ENCODE data around the gene DCLK3.

DCLK3 gene

DNA sequence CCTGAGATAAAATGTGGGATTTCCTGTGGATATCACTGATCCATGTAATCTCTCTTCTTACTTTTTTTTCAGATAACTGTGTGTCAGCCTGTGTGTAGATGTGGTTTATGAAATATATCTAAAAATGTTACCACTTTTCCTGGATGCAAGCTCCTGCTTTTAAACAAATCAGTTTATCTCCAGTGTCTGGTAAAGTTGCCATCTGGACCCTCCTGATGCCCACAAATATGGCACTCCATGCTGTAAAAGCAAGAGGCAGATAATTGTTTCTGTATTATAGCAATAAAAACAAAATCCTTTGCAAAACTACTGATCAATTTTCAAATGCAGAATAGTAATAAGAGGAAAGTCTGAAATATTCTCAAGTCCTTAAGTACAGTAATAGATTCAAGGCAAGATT lies 7.6 kb upstream of the DCLK3 start:
- TF ChIP-seq POLR2AphosphoS5 (IDR thresholded peaks at IDR 0.05; ENCODE audit: low read depth, low read length) (no peak), TAF1 (IDR thresholded peaks at IDR 0.05; ENCODE audit: low read depth, low read length) (no peak), POU2F2 (IDR thresholded peaks at IDR 0.05; ENCODE audit: low read depth, low read length) (no peak), POLR2A (IDR thresholded peaks at IDR 0.05; ENCODE audit: low read depth, low read length) (no peak), SPI1 (IDR thresholded peaks at IDR 0.05; ENCODE audit: low read depth, low read length) (no peak), PAX5 (IDR thresholded peaks at IDR 0.05; ENCODE audit: insufficient read depth, low read length, severe bottlenecking) (no peak)
- no peak for DNase-seq (ENCODE audit: insufficient read length, low spot score)
- no peak for FAIRE-seq

DNA sequence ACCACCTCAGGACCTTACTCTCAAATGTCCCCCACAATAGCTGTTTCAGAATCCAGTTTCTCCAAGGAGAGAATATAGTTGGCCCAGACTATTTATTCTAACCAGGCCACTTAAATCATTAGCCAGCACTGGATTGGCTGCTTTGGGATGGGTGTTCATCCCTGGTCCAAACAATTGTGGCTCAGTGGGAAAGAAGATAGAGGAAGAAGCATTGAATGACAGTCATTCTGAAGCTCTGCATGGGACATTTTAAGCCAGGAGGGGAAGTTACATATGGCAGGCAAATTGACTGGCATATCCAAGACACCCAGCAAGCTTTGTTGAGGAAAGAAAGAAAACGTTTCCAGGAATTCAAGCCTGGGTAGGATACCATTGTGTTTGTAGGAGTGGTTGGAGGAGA lies 5.6 kb upstream of the DCLK3 start:
- DNase-seq (ENCODE audit: insufficient read length, low spot score) (no peak), FAIRE-seq (no peak)
- no peak for TF ChIP-seq POU2F2 (IDR thresholded peaks at IDR 0.05; ENCODE audit: low read depth, low read length)
- no peak for TF ChIP-seq PAX5 (IDR thresholded peaks at IDR 0.05; ENCODE audit: insufficient read depth, low read length, severe bottlenecking)
- TF ChIP-seq POLR2A (IDR thresholded peaks at IDR 0.05; ENCODE audit: low read depth, low read length) = no peak
- no peak for TF ChIP-seq POLR2AphosphoS5 (IDR thresholded peaks at IDR 0.05; ENCODE audit: low read depth, low read length)
- TF ChIP-seq SPI1 (IDR thresholded peaks at IDR 0.05; ENCODE audit: low read depth, low read length) = no peak
- TF ChIP-seq TAF1 (IDR thresholded peaks at IDR 0.05; ENCODE audit: low read depth, low read length) = no peak

DNA sequence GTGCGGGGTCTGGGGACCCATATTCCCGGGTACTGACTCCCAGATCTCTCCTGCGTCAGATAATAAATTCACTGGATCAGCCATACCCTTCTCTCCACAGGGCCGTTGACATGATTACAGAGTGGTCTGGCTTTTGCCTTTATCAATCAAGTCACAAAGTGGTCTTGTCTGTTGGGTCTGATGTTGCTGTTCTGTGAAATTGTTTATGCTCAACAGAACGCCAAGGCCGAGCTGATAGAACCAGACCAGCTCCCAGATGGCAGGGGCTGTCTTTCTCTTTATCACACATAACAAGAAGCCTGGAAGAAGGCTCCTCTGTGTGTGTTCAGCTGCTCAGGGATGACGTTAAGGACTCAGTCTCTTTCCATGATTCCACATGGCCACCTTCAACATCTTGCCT lies 751 bp upstream of the DCLK3 start:
- FAIRE-seq (no peak), DNase-seq (ENCODE audit: insufficient read length, low spot score) (no peak)
- TF ChIP-seq SPI1 (IDR thresholded peaks at IDR 0.05; ENCODE audit: low read depth, low read length) (no peak), POLR2AphosphoS5 (IDR thresholded peaks at IDR 0.05; ENCODE audit: low read depth, low read length) (no peak)

DNA sequence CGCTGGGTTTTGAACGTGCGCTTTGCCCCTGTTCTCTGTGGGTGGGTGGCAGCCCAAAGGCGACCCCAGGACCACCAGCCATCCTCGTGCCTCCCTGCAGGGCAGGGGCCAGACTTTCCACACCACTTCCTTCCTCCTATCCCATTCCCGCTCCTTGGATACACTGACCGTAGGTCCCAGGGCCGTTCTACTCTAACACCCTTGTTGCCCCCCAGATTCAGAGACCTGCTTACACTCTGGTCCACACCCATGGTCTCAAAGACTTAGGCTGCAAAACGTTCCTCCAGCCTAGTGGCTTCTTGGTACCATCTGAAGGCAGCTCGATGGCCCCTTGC lies 318 bp upstream of the DCLK3 start:
- TF ChIP-seq SPI1 (IDR thresholded peaks at IDR 0.05; ENCODE audit: low read depth, low read length) = no peak
- no peak for TF ChIP-seq PAX5 (IDR thresholded peaks at IDR 0.05; ENCODE audit: insufficient read depth, low read length, severe bottlenecking)
- TF ChIP-seq POLR2AphosphoS5 (IDR thresholded peaks at IDR 0.05; ENCODE audit: low read depth, low read length) = no peak
- no peak for TF ChIP-seq TAF1 (IDR thresholded peaks at IDR 0.05; ENCODE audit: low read depth, low read length)
- no peak for TF ChIP-seq POLR2A (IDR thresholded peaks at IDR 0.05; ENCODE audit: low read depth, low read length)
- no peak for TF ChIP-seq POU2F2 (IDR thresholded peaks at IDR 0.05; ENCODE audit: low read depth, low read length)
- DNase-seq (ENCODE audit: insufficient read length, low spot score) = no peak
- no peak for FAIRE-seq

DNA sequence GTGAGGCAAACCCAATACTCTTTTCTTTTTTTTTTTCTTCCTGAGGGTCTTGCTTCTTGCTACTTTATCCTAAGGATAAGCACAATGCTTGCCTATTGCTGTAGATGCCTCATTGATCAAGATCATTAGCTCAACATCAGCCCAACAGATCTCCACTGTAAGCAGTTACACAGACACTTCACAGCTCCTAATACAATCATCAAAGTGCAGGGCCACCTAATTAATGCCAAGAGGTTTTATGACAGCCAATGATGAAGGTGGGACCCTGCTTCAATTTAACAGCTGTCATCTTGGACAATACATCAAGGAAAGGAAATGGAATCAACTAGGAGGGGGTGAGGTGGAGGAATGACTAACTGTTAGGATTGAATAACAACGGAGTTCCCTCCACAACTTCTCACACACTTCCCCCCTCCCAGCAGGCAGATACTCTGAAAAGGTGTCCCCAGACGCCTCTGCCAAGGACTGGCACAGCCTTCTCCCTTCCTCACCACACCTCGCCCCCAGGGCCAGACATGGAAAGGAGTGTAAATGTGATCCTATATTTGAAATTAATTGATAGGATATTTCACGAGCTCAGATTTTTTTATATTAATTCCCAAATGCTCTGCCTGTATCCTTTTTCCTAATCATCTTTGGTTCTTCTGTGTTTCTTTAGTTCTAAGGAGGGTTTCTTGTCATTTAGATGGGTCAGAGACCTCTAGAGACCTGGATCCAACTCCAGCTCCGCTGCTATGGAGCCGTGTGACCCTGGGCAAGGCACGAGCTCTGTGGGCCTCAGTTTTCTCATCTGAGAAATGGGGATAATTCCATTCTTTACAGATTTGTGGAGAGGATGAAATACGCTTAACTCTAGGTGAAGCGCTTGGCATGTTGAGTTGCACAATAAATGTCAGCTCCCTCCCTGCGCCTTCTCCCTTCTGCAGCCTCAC lies 1.2 kb downstream of the DCLK3 start:
- TF ChIP-seq SPI1 (IDR thresholded peaks at IDR 0.05; ENCODE audit: low read depth, low read length) (no peak), POLR2AphosphoS5 (IDR thresholded peaks at IDR 0.05; ENCODE audit: low read depth, low read length) (no peak), TAF1 (IDR thresholded peaks at IDR 0.05; ENCODE audit: low read depth, low read length) (no peak), POLR2A (IDR thresholded peaks at IDR 0.05; ENCODE audit: low read depth, low read length) (no peak), POU2F2 (IDR thresholded peaks at IDR 0.05; ENCODE audit: low read depth, low read length) (no peak), PAX5 (IDR thresholded peaks at IDR 0.05; ENCODE audit: insufficient read depth, low read length, severe bottlenecking) (no peak)
- FAIRE-seq (no peak), DNase-seq (ENCODE audit: insufficient read length, low spot score) (no peak)

DNA sequence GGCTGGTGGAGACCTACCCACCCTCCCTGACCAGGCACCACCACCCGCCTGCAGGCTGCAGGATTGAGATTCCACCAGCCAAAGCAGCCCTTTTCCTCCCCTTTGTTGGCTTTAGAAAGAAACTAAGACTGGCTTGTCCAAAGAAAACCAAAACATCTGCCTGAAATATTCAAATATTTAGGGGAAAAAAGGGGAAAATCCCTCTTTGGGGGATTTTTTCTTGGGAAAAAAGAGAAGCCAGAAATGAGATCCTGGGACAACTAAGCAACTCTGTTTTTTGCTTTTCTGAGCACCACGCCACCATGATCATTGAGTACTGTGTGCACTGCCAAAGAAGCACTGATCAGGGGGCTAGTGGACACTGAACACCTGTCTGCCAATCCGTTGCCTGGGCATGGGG lies 2.6 kb downstream of the DCLK3 start:
- FAIRE-seq = no peak

DNA sequence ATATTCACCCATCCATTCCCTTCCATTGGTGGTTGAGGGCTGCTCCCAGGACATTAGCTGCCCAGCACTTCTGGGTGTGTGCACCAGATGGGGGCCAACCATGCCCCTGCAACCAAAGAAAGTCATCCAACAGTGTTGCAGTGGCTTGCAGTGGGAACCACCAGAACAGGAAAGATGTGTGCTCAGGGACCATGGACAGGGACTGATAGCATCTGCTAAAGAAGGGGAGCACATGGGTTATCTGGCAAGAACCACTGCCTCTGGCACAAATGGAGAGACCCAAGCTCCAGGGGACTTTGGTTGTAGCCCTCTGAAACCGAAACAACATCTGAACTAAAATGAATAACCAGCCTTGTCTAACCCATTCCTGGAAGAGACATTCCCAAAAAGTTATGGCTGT lies 8.1 kb downstream of the DCLK3 start:
- FAIRE-seq (no peak), DNase-seq (ENCODE audit: insufficient read length, low spot score) (no peak)
- TF ChIP-seq POLR2AphosphoS5 (IDR thresholded peaks at IDR 0.05; ENCODE audit: low read depth, low read length) = no peak
- no peak for TF ChIP-seq TAF1 (IDR thresholded peaks at IDR 0.05; ENCODE audit: low read depth, low read length)
- no peak for TF ChIP-seq POLR2A (IDR thresholded peaks at IDR 0.05; ENCODE audit: low read depth, low read length)
- no peak for TF ChIP-seq PAX5 (IDR thresholded peaks at IDR 0.05; ENCODE audit: insufficient read depth, low read length, severe bottlenecking)
- no peak for TF ChIP-seq POU2F2 (IDR thresholded peaks at IDR 0.05; ENCODE audit: low read depth, low read length)
- TF ChIP-seq SPI1 (IDR thresholded peaks at IDR 0.05; ENCODE audit: low read depth, low read length) = no peak

More for the DNA sequence above, 2.6 kb downstream of the DCLK3 start:
- TF ChIP-seq POLR2A (IDR thresholded peaks at IDR 0.05; ENCODE audit: low read depth, low read length) = no peak
- TF ChIP-seq TAF1 (IDR thresholded peaks at IDR 0.05; ENCODE audit: low read depth, low read length) = no peak
- no peak for TF ChIP-seq POU2F2 (IDR thresholded peaks at IDR 0.05; ENCODE audit: low read depth, low read length)
- no peak for TF ChIP-seq PAX5 (IDR thresholded peaks at IDR 0.05; ENCODE audit: insufficient read depth, low read length, severe bottlenecking)
- no peak for TF ChIP-seq SPI1 (IDR thresholded peaks at IDR 0.05; ENCODE audit: low read depth, low read length)
- no peak for TF ChIP-seq POLR2AphosphoS5 (IDR thresholded peaks at IDR 0.05; ENCODE audit: low read depth, low read length)
- no peak for DNase-seq (ENCODE audit: insufficient read length, low spot score)

DNA sequence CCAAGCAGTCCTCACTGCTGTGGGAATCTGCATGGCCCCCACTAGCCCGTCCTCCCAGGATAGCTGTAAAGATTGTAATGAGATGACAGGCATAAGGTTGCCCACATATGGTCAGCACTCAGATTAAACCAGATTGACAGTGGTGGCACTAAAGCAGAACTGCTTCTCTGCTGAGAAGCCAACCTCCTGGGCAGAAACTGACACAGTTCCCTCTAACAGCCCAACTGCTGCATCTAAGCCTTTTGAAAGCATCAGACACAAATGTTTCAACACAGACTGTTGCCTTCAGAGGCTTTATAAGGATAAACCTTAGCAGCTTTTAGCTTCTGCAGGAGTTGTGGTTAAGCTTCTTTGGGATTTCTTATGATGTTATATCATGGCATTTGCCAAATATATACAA lies 13.0 kb downstream of the DCLK3 start:
- no peak for TF ChIP-seq SPI1 (IDR thresholded peaks at IDR 0.05; ENCODE audit: low read depth, low read length)
- TF ChIP-seq POLR2A (IDR thresholded peaks at IDR 0.05; ENCODE audit: low read depth, low read length) = no peak
- TF ChIP-seq POLR2AphosphoS5 (IDR thresholded peaks at IDR 0.05; ENCODE audit: low read depth, low read length) = no peak
- FAIRE-seq = no peak
- DNase-seq (ENCODE audit: insufficient read length, low spot score) = no peak

DNA sequence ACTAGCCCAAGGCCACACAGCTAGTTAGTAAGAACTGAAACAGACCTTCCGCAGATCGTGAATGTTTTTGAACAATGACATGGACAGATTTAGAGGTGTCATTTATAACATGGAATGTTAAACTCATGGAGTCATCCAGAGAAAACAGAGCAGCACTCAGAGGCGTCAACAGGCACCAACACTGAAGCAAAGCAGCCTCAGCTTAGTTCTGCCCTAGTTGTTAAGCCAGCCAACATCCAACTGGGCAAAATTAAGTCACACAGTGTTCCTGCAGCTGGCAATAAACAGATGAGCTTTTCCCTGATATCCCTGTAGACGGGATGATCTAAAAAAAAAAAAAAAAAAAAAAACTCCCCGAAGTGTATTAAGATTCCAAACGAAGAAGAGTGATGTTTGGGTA lies 13.6 kb downstream of the DCLK3 start:
- FAIRE-seq = no peak
- DNase-seq (ENCODE audit: insufficient read length, low spot score) = no peak
- no peak for TF ChIP-seq POLR2AphosphoS5 (IDR thresholded peaks at IDR 0.05; ENCODE audit: low read depth, low read length)
- TF ChIP-seq SPI1 (IDR thresholded peaks at IDR 0.05; ENCODE audit: low read depth, low read length) = no peak
- no peak for TF ChIP-seq POU2F2 (IDR thresholded peaks at IDR 0.05; ENCODE audit: low read depth, low read length)
- no peak for TF ChIP-seq TAF1 (IDR thresholded peaks at IDR 0.05; ENCODE audit: low read depth, low read length)
- no peak for TF ChIP-seq PAX5 (IDR thresholded peaks at IDR 0.05; ENCODE audit: insufficient read depth, low read length, severe bottlenecking)
- no peak for TF ChIP-seq POLR2A (IDR thresholded peaks at IDR 0.05; ENCODE audit: low read depth, low read length)

DNA sequence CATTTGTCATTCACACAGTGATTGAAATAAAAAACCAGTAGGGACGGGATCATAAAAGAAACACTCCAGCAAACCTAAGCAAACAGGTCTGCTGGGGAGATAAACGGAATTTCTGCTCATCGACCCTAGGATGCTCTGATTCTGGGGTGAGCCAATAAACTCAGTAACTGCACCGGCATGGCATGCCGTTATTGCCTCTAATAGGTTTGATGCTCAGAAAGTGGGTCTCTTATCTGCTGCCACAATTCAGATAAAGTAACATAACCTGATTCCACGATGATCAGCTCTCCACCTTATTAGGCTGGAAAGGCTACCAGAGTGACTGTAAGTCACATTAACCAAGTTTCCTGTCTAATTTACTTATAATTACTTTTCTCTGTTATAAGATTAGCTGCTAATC lies 19.6 kb downstream of the DCLK3 start:
- TF ChIP-seq POLR2A (IDR thresholded peaks at IDR 0.05; ENCODE audit: low read depth, low read length) = no peak
- no peak for TF ChIP-seq TAF1 (IDR thresholded peaks at IDR 0.05; ENCODE audit: low read depth, low read length)
- no peak for TF ChIP-seq POLR2AphosphoS5 (IDR thresholded peaks at IDR 0.05; ENCODE audit: low read depth, low read length)
- no peak for TF ChIP-seq POU2F2 (IDR thresholded peaks at IDR 0.05; ENCODE audit: low read depth, low read length)
- TF ChIP-seq SPI1 (IDR thresholded peaks at IDR 0.05; ENCODE audit: low read depth, low read length) = no peak
- TF ChIP-seq PAX5 (IDR thresholded peaks at IDR 0.05; ENCODE audit: insufficient read depth, low read length, severe bottlenecking) = no peak
- DNase-seq (ENCODE audit: insufficient read length, low spot score) (no peak), FAIRE-seq (no peak)

All from GM12891 (cell line).